ENCODE measurements around the gene LHFPL6. TPM values are rescaled to one million over a fixed set of nuclear protein-coding genes. Genes with fewer than 3 reads are reported as not detected.

LHFPL6 gene
- total and polyA plus RNA-seq, 8 donors: 1.8 to 13.4 (median 7.1) TPM

GRCh38 chr13:39556866-39557265 is 46.1 kb downstream of the LHFPL6 start:
- Histone ChIP-seq H3K36me3 (no peaks in the 10 kb centered on the region), H3K4me3 (no peak overlapping the region), H3K4me1 (no peaks in the 10 kb centered on the region), H3K27me3 (no peaks in the 10 kb centered on the region), H3K9me3 (no peaks in the 10 kb centered on the region), H3K27ac (no peak overlapping the region)
- no peak for TF ChIP-seq CTCF (IDR thresholded peaks at IDR 0.05)
- ATAC-seq: no peak
- 65 to 78% methylated on average over 1 of the region's 1 CpG for WGBS, 2 donors
- no peak for DNase-seq
- no peak for FAIRE-seq
- intact Hi-C loops (cut with DNase I): no loop called here

- Histone ChIP-seq H3K4me1 (no peaks in the 10 kb centered on the region), H3K27ac (no peak overlapping the region), H3K9me3 (no peaks in the 10 kb centered on the region), H3K4me3 (no peak overlapping the region), H3K27me3 (no peaks in the 10 kb centered on the region), H3K36me3 (no peaks in the 10 kb centered on the region)
- intact Hi-C loops (cut with DNase I): no loop called here
- DNase-seq: no peak
- no peak for FAIRE-seq
- ATAC-seq: no peak
- 67 to 70% methylated on average over 3 of the region's 3 CpGs for WGBS, 2 donors
- no peak for TF ChIP-seq CTCF (IDR thresholded peaks at IDR 0.05)
These were observed 48.6 kb downstream of the LHFPL6 start for GRCh38 chr13:39554371-39554770.

- no peaks in the 10 kb centered on the region for H3K27me3 ChIP-seq
- no peaks in the 10 kb centered on the region for H3K36me3 ChIP-seq
- no peak overlapping the region for H3K4me3 ChIP-seq
- H3K9me3 ChIP-seq: no peaks in the 10 kb centered on the region
- DNase-seq (no peak), ATAC-seq (no peak), FAIRE-seq (no peak)
- H3K27ac ChIP-seq: no peak overlapping the region
- no peak for TF ChIP-seq CTCF (IDR thresholded peaks at IDR 0.05)
- 75 to 78% methylated on average over 2 of the region's 2 CpGs for WGBS, 2 donors
- intact Hi-C loops (cut with DNase I): no loop called here
- H3K4me1 ChIP-seq: no peaks in the 10 kb centered on the region
These were observed 50.7 kb downstream of the LHFPL6 start for GRCh38 chr13:39552246-39552645.

- no peak for FAIRE-seq
These were observed 52.1 kb downstream of the LHFPL6 start for GRCh38 chr13:39550931-39551330.

GRCh38 chr13:39547108-39547507 is 55.9 kb downstream of the LHFPL6 start:
- Histone ChIP-seq H3K27ac (no peak overlapping the region), H3K4me3 (no peak overlapping the region), H3K27me3 (no peaks in the 10 kb centered on the region), H3K9me3 (no peaks in the 10 kb centered on the region), H3K36me3 (no peaks in the 10 kb centered on the region), H3K4me1 (no peaks in the 10 kb centered on the region)
- DNase-seq (no peak), ATAC-seq (no peak), FAIRE-seq (no peak)
- TF ChIP-seq CTCF (IDR thresholded peaks at IDR 0.05): no peak
- intact Hi-C loops (cut with DNase I): no loop called here

More at GRCh38 chr13:39550931-39551330, 52.1 kb downstream of the LHFPL6 start:
- Histone ChIP-seq H3K4me1 (no peaks in the 10 kb centered on the region), H3K36me3 (no peaks in the 10 kb centered on the region), H3K27ac (no peak overlapping the region), H3K4me3 (no peak overlapping the region), H3K27me3 (no peaks in the 10 kb centered on the region), H3K9me3 (no peaks in the 10 kb centered on the region)
- intact Hi-C loops (cut with DNase I): no loop called here
- ATAC-seq: no peak
- no peak for TF ChIP-seq CTCF (IDR thresholded peaks at IDR 0.05)
- no peak for DNase-seq
